ENCODE measurements around the gene KIT. TPM values are rescaled to one million over a fixed set of nuclear protein-coding genes. Genes with fewer than 3 reads are reported as not detected.

The KIT gene
- total and polyA plus RNA-seq, 7 donors, result 0.19 to 2.1 (median 0.92) TPM

- Histone ChIP-seq H3K4me3 (no peak overlapping the region), H3K36me3 (ENCODE audit: insufficient read depth in 1 of 2, low read depth in 1 of 2) (no peaks in the 10 kb centered on the region), H3K4me1 (no peaks in the 10 kb centered on the region), H3K9me3 (no peaks in the 10 kb centered on the region), H3K27ac (no peak overlapping the region), H3K27me3 (ENCODE audit: insufficient read depth in 3 of 3, low read length in 2 of 3) (no peaks in the 10 kb centered on the region)
- no peak for TF ChIP-seq CTCF (IDR thresholded peaks at IDR 0.05)
- intact Hi-C loops (cut with DNase I), result no loop called here
- no peak for ATAC-seq
- DNase-seq, result no peak
- WGBS, 3 donors, result 92 to 98% (median 95%) methylated on average over 2 of the region's 2 CpGs
Measured at GRCh38 chr4:54726907-54727306, 69.2 kb downstream of the KIT start.

GRCh38 chr4:54727346-54727745, 69.6 kb downstream of the KIT start:
- ATAC-seq, result no peak

GRCh38 chr4:54728368-54728767, 70.6 kb downstream of the KIT start:
- no peak overlapping the region for H3K27ac ChIP-seq
- TF ChIP-seq CTCF (IDR thresholded peaks at IDR 0.05), result no peak
- no peaks in the 10 kb centered on the region for H3K36me3 ChIP-seq (ENCODE audit: insufficient read depth in 1 of 2, low read depth in 1 of 2)
- intact Hi-C loops (cut with DNase I), result no loop called here
- ATAC-seq (no peak), DNase-seq (no peak)
- no peaks in the 10 kb centered on the region for H3K4me1 ChIP-seq
- H3K4me3 ChIP-seq, result no peak overlapping the region
- no peaks in the 10 kb centered on the region for H3K27me3 ChIP-seq (ENCODE audit: insufficient read depth in 3 of 3, low read length in 2 of 3)
- 77 to 87% (median 79%) methylated on average over 3 of the region's 3 CpGs for WGBS, 3 donors
- no peaks in the 10 kb centered on the region for H3K9me3 ChIP-seq

More at GRCh38 chr4:54727346-54727745, 69.6 kb downstream of the KIT start:
- Histone ChIP-seq H3K27me3 (ENCODE audit: insufficient read depth in 3 of 3, low read length in 2 of 3) (no peaks in the 10 kb centered on the region), H3K9me3 (no peaks in the 10 kb centered on the region), H3K27ac (no peak overlapping the region), H3K4me3 (no peak overlapping the region), H3K4me1 (no peaks in the 10 kb centered on the region), H3K36me3 (ENCODE audit: insufficient read depth in 1 of 2, low read depth in 1 of 2) (no peaks in the 10 kb centered on the region)
- DNase-seq, result no peak
- 68 to 94% (median 93%) methylated on average over 2 of the region's 2 CpGs for WGBS, 3 donors
- intact Hi-C loops (cut with DNase I), result no loop called here
- TF ChIP-seq CTCF (IDR thresholded peaks at IDR 0.05), result no peak

- TF ChIP-seq CTCF (IDR thresholded peaks at IDR 0.05), result no peak
- no peaks in the 10 kb centered on the region for H3K36me3 ChIP-seq (ENCODE audit: insufficient read depth in 1 of 2, low read depth in 1 of 2)
- ATAC-seq, result no peak
- intact Hi-C loops (cut with DNase I), result no loop called here
- no peaks in the 10 kb centered on the region for H3K4me1 ChIP-seq
- H3K4me3 ChIP-seq, result no peak overlapping the region
- 83 to 88% (median 83%) methylated on average over 1 of the region's 1 CpG for WGBS, 3 donors
- H3K9me3 ChIP-seq, result no peaks in the 10 kb centered on the region
- H3K27ac ChIP-seq, result no peak overlapping the region
- H3K27me3 ChIP-seq (ENCODE audit: insufficient read depth in 3 of 3, low read length in 2 of 3), result no peaks in the 10 kb centered on the region
- no peak for DNase-seq
Measured at GRCh38 chr4:54729256-54729655, 71.5 kb downstream of the KIT start.

- no peak overlapping the region for H3K4me3 ChIP-seq
- no peak for DNase-seq
- no peaks in the 10 kb centered on the region for H3K27me3 ChIP-seq (ENCODE audit: insufficient read depth in 3 of 3, low read length in 2 of 3)
- ATAC-seq, result no peak
- intact Hi-C loops (cut with DNase I), result no loop called here
- no peaks in the 10 kb centered on the region for H3K9me3 ChIP-seq
- TF ChIP-seq CTCF (IDR thresholded peaks at IDR 0.05), result no peak
- no peaks in the 10 kb centered on the region for H3K36me3 ChIP-seq (ENCODE audit: insufficient read depth in 1 of 2, low read depth in 1 of 2)
- no peak overlapping the region for H3K27ac ChIP-seq
- H3K4me1 ChIP-seq, result no peaks in the 10 kb centered on the region
- 70 to 93% (median 92%) methylated on average over 3 of the region's 3 CpGs for WGBS, 3 donors
Measured at GRCh38 chr4:54730581-54730980, 72.8 kb downstream of the KIT start.

Measured in psoas muscle (tissue), 8 donors.